ENCODE results near the gene TMSB4X.
"Not testable (repeated sequence)": the region's sequence is repeated elsewhere in the genome, so short reads cannot be mapped to it uniquely, and the experiment has no call there.

Gene TMSB4X

DNA sequence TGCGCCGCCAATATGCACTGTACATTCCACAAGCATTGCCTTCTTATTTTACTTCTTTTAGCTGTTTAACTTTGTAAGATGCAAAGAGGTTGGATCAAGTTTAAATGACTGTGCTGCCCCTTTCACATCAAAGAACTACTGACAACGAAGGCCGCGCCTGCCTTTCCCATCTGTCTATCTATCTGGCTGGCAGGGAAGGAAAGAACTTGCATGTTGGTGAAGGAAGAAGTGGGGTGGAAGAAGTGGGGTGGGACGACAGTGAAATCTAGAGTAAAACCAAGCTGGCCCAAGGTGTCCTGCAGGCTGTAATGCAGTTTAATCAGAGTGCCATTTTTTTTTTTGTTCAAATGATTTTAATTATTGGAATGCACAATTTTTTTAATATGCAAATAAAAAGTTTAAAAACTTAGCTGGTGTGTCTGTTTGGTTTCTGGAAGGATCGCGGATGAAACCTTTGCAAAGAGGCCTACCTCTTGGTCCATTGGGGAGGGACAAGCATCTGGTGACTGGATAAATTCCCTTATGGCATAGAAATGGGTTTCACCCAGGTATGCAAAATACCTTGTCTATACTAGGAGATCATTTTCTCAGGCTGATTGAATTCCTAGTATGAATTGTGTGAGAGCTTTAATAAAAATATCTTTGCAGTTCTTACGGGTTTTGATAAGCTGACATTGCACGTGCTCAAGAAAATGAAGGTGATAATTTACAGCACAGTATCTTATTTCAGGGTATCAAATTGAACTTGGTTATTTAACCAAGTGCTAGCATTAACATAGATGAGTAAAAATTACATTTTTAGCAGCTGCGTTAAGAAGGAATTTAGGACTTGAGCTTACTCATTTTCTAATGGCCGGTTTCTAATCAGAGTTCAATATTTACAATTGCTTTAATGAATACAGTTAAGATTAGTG is 2.2 kb downstream of the TMSB4X start:
- DNase-seq = not testable (repeated sequence)

DNA sequence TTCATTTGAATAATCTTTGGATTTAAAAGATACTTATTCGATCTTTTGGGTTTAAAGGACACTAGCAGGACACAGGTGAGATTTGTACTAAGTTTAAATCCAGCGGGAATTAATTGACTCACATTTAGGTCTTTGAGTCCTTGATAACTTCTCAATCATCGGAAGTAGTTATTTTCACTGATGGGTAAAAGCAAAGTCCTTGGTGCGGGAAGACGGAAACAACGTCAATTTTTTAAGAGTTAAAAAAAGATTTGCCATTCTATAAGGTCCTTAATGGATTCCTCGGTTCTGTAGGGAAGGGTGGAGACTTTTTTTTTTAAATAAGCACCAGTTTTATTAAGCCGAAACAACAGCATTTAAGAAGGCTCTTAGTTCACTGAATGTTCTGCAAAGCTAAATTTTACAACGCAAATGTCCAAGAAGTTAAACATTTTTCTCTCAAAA is 2.9 kb downstream of the TMSB4X start:
- DNase-seq = no peak

DNA sequence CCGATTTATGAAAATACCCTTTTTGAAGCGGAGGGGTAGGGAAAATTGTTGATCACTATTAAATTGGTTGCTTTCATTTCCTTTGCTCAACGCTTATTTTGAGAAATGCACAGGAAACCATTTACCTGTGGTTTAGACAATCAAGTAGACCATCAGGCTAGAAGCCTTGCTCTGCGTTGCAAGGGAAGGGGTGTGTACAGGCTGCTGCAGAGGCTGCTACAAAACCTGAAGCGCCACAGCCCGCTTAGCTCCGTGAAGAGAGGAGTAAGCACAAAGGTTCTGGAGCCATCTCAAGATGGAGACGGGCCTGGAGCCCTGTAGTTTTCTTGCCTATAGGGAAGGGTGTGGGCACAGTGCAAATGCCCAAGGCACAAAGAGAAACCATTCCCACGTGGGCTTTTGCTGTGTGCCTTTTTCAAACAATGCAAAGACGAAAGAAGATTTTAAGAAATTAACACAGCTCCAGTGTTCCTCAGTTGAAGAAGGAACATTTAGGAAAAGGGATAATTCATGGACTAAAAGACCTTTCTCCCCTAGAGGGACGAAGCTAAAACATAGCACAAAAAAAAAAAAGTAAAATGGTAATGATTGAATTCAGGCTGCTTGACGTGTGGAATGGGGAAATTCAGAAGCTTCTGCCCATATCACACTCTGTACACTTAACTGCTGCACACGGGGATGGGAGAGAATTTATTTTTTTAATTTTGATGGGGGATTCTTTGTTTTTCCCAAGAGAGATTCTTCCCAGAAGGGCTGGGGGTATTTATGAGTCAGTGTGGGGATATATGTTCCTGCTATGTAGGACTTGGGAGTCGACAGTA is 3.5 kb downstream of the TMSB4X start:
- DNase-seq = peak; percentile 61 to 67

DNA sequence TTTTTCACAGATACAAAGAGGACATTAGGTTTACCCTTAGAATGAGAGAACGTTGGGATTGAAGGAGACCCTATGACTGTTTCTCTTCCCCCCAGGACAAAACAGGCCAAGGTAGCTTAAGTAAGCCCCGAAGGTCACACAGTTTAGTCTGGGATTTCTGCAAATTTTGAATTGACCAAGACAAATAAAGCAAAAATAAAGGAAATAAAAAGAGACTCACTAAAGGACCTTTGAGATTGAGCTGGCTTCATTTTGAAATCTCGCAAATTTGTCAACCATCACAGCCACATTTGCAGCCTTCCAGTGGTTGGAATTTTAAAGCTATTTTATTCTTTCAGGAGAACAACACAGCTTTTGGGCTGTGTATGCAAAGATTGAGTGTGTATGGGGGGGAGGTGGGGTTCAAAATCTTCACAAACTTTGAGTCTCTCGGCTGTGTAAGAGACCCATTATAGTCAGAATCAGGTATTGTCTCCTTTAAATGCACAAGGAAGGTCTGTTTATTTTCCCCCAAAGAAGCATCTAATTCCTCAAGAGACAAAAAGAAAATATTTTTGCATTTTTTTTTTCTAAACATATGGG is 4.2 kb downstream of the TMSB4X start:
- DNase-seq = no peak

DNA sequence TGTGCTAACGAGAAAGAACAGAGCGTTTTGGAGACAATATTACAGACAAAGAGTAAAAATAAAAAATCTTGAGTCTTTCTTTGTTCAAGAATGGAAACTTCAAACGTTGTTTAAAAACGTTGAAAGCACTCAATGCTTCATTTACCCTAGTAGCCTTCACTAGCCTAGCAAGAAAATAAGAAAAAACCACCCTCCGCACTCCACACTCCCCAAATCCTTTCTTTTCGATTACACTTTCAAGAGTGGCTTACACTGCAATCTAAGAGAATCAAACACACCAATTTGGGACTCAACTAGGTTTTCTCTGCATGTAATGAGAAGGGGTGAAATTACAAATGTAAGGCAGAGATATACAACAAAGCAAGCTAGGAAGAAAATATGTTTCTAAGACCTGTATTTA is 4.7 kb downstream of the TMSB4X start:
- DNase-seq = no peak

DNA sequence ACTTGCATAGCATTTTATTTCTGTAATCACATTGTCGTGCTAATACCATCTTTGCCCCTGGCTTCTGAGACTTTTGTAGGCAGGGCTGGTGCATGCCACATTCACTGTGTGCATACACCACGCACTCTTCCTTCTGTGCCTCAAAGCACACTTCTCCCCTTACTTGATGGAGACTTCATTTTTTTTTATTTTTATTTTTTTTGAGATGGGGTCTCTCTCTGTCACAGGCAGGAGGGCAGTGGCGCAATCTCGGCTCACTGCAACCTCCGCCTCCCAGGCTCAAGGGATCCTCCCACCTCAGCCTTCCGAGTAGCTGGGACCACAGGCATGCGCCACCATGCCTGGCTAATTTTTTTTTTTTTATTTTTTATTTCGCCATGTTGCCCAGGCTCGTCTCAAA is 5.1 kb downstream of the TMSB4X start:
- DNase-seq = not testable (repeated sequence)

DNA sequence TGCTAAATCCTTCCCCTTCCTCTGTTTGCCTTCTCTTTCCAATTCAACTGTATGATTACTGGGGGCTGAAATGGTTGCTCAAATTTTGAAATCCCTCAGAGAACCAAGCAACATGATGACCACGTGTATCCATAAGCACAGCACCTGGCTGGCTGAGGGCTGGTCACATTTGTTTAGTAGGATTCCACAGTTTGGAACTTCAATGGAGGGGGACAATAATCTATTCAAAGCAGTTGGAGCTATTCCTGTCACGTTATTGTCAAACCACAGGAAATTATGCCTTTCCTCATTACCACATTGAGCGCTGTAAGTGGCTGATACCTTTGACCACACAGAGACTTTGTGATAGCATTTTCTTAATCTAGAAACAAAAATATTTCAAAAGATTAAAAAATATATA is 7.0 kb downstream of the TMSB4X start:
- no peak for DNase-seq

DNA sequence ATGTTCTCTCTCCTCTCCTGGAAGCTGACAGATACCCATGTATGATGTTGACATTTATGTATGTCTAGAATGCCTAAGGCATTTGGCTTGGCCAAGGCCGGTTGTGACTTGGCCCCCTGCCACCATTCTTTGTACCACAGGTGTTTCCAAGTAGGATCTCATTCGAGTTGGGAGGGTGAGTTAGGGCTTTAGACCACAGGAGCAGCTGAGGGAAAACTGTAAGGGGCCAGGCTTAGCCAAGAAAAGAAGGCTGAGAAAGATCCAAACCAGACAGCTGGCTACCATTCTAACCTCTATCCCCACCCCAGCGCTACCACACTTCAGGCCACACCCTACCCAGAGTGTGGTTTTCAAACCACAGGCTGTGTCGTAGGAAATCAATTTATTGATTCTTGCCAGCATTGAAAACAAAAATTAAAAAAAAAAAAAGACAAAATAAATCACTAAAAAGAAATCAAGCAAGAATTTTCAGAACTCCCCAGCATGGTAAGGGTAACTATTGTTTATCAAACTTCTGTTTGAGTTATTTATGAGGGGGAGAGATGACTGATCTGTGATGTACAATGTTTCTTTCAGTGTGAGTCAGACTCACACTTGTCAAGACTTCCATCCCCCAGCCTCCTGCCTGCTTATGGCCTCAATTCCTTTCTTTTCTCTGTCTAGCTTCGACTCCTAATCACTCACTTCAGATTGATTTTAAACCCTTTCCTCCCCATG is 9.9 kb downstream of the TMSB4X start:
- DNase-seq = no peak

DNA sequence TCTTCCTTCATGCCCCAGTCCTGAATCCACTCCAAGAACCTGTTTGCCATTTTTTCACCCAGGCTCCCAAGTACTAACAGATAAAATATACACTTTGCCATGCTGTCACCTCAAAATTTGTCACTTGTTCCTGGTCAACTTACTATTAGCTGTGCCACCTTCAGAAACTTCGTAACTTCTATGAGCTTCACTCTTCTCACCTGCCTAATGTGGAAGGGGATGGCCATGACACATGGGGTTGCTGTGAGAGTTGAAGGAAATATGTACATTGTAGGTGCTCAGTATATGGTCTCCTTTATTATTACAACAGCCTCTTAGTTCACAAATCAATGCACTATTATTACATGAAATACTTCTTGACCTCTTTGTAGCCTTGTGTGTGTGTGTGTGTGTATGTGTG is 10.4 kb downstream of the TMSB4X start:
- DNase-seq = no peak

DNA sequence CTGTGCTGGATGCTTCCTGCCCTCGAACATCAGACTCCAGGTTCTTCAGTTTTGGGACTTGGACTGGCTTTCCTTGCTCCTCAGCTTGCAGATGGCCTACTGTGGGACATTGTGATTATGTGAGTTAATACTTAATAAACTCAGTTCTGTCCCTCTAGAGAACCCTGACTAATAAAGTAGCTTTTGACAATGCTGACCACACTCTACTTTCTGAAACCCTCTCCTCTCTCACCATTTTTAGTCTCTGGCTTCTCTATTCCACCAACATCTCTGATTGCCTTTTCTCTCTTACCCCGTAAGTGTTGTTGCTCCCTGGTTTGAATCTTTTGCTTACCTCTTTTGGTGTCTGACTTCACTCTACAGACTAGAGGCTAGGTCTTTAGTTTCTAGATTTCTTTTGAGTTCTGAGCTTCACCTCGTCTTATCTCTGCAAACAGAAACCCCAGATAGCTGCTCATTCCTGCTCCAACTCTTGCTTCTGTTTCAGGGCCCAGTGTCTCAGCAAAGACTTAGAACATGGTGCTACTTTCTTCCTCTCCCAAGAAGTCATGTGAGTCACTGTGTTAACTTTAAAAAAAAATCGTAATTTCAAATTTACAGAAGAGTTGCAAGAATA is 11.4 kb downstream of the TMSB4X start:
- no peak for DNase-seq

DNA sequence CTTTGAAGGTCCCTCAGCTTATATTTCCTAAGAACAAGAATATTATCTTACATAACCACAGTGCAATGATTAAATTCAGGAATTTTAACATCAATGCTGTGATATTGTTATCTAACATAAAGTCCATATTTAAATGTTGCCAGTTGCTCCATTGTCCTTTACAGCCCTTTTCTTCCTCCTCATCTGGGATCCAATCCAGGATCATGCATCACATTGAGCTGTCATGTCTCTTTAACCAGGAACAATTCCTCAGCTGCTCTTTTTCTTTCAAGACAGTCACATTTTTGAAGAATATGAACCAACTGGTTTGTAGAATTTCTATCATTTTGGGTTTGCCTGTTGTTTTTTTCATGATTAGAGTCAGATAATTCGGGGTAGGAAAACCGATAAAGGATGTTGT is 12.0 kb downstream of the TMSB4X start:
- DNase-seq = no peak

DNA sequence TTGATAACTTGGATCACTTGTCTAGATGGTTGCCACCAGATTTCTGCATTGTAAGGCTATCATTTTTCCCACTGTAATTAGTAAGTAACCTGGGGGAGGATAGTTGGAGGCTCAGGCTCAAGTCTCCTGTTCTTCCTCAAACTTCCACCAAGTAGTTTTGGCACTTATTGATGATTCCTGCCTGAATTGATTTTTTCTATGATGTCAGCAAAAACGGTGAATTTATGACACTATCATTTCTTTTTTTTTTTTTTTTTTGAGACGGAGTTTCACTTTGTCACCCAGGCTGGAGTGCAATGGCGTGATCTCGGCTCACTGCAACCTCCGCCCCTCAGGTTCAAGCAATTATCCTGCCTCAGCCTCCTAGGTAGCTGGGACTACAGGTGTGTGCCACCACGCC is 12.4 kb downstream of the TMSB4X start:
- no peak for DNase-seq

DNA sequence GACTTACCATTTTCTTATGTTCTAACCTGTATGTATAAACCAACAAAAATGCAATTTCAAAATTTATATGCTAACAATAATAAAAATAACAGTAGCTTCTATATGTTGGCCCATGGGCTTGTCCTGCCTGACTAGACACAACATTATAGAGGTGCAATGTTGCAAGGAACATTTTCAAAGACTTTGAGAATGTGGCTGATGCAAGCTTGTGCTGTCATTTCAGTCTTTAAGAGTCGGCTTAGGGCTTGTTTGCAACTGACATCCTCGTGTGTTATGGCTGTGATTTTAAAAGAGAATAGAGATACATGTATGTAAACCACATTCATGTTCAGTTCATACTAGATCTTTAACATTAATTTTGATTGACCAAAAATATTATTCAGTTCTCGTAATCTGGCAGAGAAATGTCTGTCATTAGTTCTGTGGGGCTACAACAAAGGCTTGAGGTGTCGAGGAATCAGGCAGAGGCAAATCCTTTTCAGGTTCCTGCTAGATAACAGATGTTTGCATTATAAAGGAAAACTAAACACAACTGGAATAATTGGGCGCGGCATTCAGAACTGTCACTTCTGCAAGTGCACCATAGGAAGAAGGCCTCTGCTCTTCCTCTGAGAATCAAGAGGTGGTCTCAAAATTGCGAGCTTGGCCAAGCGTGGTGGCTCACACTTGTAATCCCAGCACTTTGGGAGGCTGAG is 13.1 kb downstream of the TMSB4X start:
- no peak for DNase-seq

DNA sequence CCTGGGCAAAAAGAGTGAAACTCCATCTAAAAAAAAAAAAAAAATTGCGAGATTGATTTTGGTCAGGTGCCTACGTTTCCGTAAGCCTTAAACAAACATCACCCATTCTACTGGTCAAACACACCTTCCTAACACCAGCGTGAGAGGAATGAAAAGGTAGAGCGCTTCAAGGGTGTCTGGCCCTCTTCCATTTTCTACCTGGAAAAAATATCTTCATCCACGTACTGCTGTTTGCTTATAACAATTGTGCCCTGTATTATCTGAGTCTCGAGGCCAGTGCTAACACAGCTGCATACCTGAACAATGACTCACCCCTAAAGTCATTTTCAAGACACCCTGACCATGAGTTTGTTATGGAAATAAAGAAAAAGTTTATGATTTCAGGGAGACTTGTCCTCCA is 13.9 kb downstream of the TMSB4X start:
- no peak for DNase-seq

DNA sequence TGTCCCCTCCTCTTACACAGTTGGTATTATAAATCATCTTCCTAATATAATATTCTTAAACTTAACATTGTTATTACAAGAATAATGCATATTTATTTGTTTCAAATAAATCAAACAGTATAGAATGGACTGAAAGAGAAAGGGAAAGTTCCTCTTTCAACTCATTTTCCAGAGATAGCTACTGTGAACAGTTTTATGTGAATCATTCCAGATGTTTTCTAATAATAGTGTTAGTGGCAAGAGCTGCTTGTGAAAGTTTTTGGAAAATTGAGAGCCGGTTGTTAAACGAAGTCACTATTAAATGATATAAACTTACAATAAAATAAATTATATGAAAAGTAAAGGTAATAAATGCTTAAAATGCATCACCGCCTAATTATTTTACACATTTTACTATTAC is 14.6 kb downstream of the TMSB4X start:
- DNase-seq = no peak

DNA sequence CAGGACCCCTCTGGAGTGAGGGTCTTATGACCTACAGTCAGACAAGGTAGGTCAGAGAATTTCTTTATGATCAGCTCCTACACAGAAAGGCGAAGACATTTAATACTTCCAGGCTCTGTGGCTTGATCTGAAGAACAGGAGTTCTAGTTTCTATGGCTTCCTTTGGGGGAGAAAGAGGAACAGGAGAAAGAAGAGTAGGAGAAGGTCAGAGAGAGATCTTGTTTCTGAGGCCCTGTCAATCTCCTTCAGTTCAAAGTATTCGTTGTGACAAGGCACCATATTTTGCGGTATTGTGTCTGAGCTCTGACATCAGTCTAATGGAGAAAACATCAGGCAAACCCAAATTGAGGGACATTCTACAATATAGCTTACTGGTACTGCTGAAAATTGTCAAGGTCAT is 16.7 kb downstream of the TMSB4X start:
- DNase-seq = no peak

DNA sequence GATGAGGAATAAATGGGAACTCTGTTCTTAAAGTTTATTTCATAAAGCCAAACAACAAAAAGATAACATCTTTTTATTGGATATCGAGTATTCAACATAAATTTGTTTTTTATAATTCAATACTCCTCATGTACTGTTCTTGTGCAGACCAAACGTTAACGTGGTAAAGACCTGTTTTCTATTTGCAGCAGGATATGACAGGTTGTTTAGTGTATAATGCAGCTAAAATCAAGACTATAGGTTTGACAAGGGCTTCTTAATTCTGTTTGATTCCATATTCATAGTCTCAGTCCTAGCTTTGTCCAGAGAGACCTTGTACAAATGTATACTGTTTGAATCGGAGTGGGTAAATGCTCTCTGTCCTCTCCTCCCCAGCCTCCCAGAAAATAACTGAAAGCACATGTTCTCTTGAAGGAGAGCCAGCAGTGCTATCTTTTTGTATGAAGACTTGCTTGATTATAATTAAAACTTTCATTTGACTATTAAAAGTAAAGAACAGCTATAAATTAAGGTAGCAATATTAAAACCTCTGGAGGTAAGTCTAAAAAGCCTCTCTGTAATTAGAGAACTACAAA is 17.7 kb downstream of the TMSB4X start:
- DNase-seq = no peak

DNA sequence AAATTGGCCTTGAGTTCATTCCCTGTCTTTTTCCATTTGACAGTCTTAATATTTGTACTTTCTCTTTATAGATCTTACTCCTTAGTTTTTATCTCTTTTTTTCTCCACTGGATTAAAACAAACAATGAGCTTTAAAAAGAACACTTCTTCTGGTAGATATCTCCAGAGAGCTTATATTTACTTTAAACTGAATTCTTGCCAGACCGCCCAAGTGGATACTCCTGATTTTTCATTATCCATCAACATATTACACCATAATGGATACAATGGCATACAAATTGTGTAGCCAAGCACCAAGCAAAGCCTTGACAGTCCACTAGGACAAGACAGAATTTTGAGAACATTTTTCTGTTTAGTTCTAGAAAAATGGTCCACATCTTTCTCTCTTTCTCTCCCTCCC is 18.9 kb downstream of the TMSB4X start:
- no peak for DNase-seq

DNA sequence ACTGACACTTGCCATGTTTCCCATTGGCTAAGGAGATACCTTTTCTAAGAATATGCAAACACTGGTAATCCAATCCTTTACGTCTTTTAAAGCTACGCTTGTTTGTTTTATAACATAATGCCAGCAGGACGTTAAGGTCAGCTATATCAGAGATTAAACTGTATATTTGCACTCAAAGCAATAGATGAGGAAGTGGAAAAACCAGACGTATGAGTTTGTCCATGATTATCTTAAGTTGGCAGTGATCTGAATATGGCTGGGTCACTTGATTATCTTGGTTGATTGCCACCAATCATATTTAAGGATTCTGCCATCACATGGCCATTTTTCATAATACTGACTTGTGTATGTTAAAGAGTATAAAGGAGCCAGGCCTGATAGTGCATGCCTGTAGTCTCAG is 19.4 kb downstream of the TMSB4X start:
- no peak for DNase-seq

DNA sequence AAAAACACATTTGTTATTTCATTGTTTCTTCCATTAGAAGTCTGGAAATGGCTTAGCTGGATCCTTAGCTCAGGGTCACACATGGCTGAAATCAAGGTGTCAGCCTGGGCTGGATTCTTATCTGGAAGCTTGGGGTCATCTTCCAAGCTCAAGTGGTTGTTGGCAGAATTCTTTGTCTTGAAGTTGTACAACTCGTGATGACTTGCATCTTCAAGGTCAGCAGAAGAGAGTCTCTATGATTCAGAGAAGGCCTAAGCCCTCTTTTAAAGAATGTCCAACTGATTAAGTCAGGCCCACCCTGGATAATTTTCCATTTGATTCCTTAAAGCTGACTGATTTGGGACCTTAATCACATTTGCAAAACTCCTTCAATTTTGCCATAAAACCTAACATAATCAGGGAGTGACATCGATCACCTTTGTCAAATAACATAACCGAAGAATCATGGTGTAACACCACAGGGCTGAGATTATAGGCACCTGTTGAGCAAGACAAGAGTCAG is 22.1 kb downstream of the TMSB4X start:
- DNase-seq = no peak
